Fibroblast of lung (primary cell): Measurements from ENCODE around the gene CABP7.

Experiments used
- CTCF ChIP-seq, 2 donors: IDR thresholded peaks in 1 of 2; conservative IDR thresholded peaks in 1 of 2; 1 replicate in 1 of 2; 2 replicates in 1 of 2; pipeline ENCODE4 v1.5.1; 2011 to 2012; ENCODE audit warnings: low read length in 2 of 2, control low read depth in 1 of 2, inconsistent platforms in 1 of 2, low read depth in 1 of 2, mild to moderate bottlenecking in 1 of 2
- EZH2 ChIP-seq: IDR thresholded peaks from 2 replicates; pipeline ENCODE4 v1.5.1; 2012; ENCODE audit warnings: low read length, control low read depth, mild to moderate bottlenecking; ENCODE audit errors: missing control alignments

- no peak for TF ChIP-seq CTCF (conservative IDR thresholded peaks at IDR 0.05 in 1 of 2, IDR thresholded peaks at IDR 0.05 in 1 of 2; ENCODE audit: low read depth in 1 of 2, low read length in 2 of 2)
- no peak for TF ChIP-seq EZH2
Measured at GRCh38 chr22:29722587-29722986, 2.8 kb downstream of the CABP7 start.
